WTC11 (cell line): ENCODE results near the gene SH3TC1. TPM values are rescaled to one million over a fixed set of nuclear protein-coding genes. Genes with fewer than 3 reads are reported as not detected.
A peak's percentile ranks its signal among the peaks of the same experiment; 100 is the strongest.

Experiments
- ATAC-seq: fragments of 200-7000 bp; cut with Tn5 transposase; 2 replicates; pipeline ENCODE4 v1.10.0; 2021; ENCODE audit warnings: mild to moderate bottlenecking, moderate library complexity
- CTCF ChIA-PET: fragments of 300-600 bp; sonication (Branson Sonifier 250); formaldehyde crosslinking; loops from one replicate; lab custom pipeline; 2021; ENCODE audit warnings: antibody characterized with exemption; lab: Charles Lee
- POLR2A ChIA-PET: fragments of 350-600 bp; sonication (Branson Sonifier 250); formaldehyde crosslinking; loops from one replicate; lab custom pipeline; 2021; ENCODE audit warnings: antibody characterized with exemption; lab: Charles Lee
- DNase-seq: peaks from one replicate; pipeline ENCODE4 v3.0.0; 2021; ENCODE audit warnings: low spot score
- H3K27ac Mint-ChIP-seq: 2 replicates; pipeline ENCODE4 v1.8.0; 2021; ENCODE audit warnings: mixed read lengths
- H3K27me3 Mint-ChIP-seq: 2 replicates; pipeline ENCODE4 v1.8.0; 2021; ENCODE audit warnings: low read depth, mild to moderate bottlenecking, moderate library complexity, mixed read lengths
- H3K36me3 Mint-ChIP-seq: 2 replicates; pipeline ENCODE4 v1.8.0; 2021; ENCODE audit warnings: mixed read lengths
- H3K4me1 Mint-ChIP-seq: 2 replicates; pipeline ENCODE4 v1.8.0; 2022; ENCODE audit warnings: mixed read lengths
- H3K4me3 Mint-ChIP-seq: 2 replicates; pipeline ENCODE4 v1.8.0; 2021; ENCODE audit warnings: mild to moderate bottlenecking, moderate library complexity, mixed read lengths
- H3K9me3 Mint-ChIP-seq: 2 replicates; pipeline ENCODE4 v1.8.0; 2021; ENCODE audit warnings: mixed read lengths
- CREM ChIP-seq: sonication (generic); formaldehyde crosslinking; IDR thresholded peaks from 2 replicates; pipeline ENCODE4 v1.8.1; 2022; ENCODE audit warnings: mild to moderate bottlenecking, missing genetic modification reagents, moderate library complexity
- ERG ChIP-seq: fragments of 250-450 bp; sonication (Bioruptor Pico); IDR thresholded peaks from 2 replicates; pipeline ENCODE4 v1.8.0; 2021; ENCODE audit warnings: mild to moderate bottlenecking
- ESRRA ChIP-seq: sonication (generic); formaldehyde crosslinking; IDR thresholded peaks from 2 replicates; pipeline ENCODE4 v1.8.1; 2022; ENCODE audit warnings: mild to moderate bottlenecking, missing genetic modification reagents, borderline replicate concordance
- ETV6 ChIP-seq: sonication (generic); formaldehyde crosslinking; IDR thresholded peaks from 2 replicates; pipeline ENCODE4 v1.8.1; 2022; ENCODE audit warnings: mild to moderate bottlenecking, missing genetic modification reagents
- GRHL2 ChIP-seq: fragments of 250-450 bp; sonication (Bioruptor Pico); IDR thresholded peaks from 2 replicates; pipeline ENCODE4 v1.8.0; 2022; ENCODE audit warnings: mild to moderate bottlenecking, moderate library complexity; ENCODE audit not compliant: insufficient replicate concordance, severe bottlenecking
- HMGXB4 ChIP-seq: sonication (generic); formaldehyde crosslinking; IDR thresholded peaks from 2 replicates; pipeline ENCODE4 v1.8.1; 2023; ENCODE audit warnings: mild to moderate bottlenecking, moderate library complexity, missing genetic modification reagents
- MAX ChIP-seq: sonication (generic); formaldehyde crosslinking; IDR thresholded peaks from 2 replicates; pipeline ENCODE4 v1.8.0; 2022; ENCODE audit warnings: mild to moderate bottlenecking, missing genetic modification reagents
- MXD4 ChIP-seq: fragments of 250-450 bp; sonication (Bioruptor Pico); IDR thresholded peaks from 2 replicates; pipeline ENCODE4 v1.8.0; 2021; ENCODE audit warnings: mild to moderate bottlenecking, moderate library complexity, borderline replicate concordance
- NFE2L1 ChIP-seq: sonication (generic); formaldehyde crosslinking; IDR thresholded peaks from 2 replicates; pipeline ENCODE4 v1.8.1; 2023; ENCODE audit warnings: missing genetic modification reagents
- NFYB ChIP-seq: sonication (generic); formaldehyde crosslinking; conservative IDR thresholded peaks from 2 replicates; pipeline ENCODE4 v1.8.0; 2022; ENCODE audit warnings: low read depth, missing genetic modification reagents
- ZNF423 ChIP-seq: fragments of 250-450 bp; sonication (Bioruptor Pico); IDR thresholded peaks from 2 replicates; pipeline ENCODE4 v2.1.2; 2022; ENCODE audit warnings: mild to moderate bottlenecking, moderate library complexity
- total RNA-seq: library from RNA; stranded (reverse); gene quantifications from 3 replicates; pipeline ENCODE4 v1.2.3, GENCODE V29; 2021
- TF ChIP-seq, protein P1 (sequence below): sonication (generic); formaldehyde crosslinking; IDR thresholded peaks from 2 replicates; pipeline ENCODE4 v1.8.0; 2023; ENCODE audit warnings: missing genetic modification reagents, mild to moderate bottlenecking, borderline replicate concordance
- TF ChIP-seq, protein P2 (sequence below): sonication (generic); formaldehyde crosslinking; IDR thresholded peaks from 2 replicates; pipeline ENCODE4 v1.8.1; 2023; ENCODE audit warnings: mild to moderate bottlenecking, missing genetic modification reagents, moderate library complexity
- TF ChIP-seq, protein P3 (sequence below): fragments of 250-450 bp; sonication (Bioruptor Pico); IDR thresholded peaks from 2 replicates; pipeline ENCODE4 v2.1.2; 2022; ENCODE audit warnings: mild to moderate bottlenecking, moderate library complexity
- TF ChIP-seq, protein P4 (sequence below): sonication (generic); formaldehyde crosslinking; IDR thresholded peaks from 2 replicates; pipeline ENCODE4 v1.8.0; 2023; ENCODE audit warnings: mild to moderate bottlenecking, missing genetic modification reagents
- TF ChIP-seq, protein P5 (sequence below): fragments of 200-600 bp; IDR thresholded peaks from 2 replicates; pipeline ENCODE4 v1.8.0; 2022; ENCODE audit warnings: antibody characterized with exemption

SH3TC1 gene
- total RNA-seq, 1 experiment from 2014 or later: 0.42 TPM

DNA sequence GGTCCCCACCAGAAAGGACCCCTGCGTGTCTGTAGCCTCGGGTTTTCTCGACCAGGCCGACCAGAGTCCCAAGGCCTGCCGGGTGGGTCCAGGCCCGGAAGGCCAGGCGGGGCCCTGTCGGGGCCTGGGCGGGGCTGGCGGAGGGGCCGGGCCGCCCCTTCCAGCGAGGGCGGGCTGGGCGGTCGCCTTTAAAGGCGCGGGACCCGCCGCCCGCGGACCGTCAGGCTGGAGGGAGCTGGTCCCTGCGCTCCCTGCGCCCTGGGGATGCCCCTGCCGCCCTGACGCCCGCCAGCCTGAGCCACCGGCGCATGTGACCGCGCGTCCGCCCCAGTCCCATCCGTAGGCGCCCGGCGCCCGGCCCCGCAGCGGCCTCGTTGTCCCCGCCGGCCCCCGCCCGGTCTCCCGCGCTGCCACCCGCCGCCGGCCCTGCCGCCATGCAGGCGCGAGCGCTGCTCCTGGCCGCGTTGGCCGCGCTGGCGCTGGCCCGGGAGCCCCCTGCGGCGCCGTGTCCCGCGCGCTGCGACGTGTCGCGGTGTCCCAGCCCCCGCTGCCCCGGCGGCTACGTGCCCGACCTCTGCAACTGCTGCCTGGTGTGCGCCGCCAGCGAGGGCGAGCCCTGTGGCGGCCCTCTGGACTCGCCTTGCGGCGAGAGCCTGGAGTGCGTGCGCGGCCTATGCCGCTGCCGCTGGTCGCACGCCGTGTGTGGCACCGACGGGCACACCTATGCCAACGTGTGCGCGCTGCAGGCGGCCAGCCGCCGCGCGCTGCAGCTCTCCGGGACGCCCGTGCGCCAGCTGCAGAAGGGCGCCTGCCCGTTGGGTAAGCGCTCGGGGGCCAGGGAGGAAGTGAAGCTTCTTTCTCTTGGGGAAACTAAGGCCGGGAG lies 70.7 kb downstream of the SH3TC1 start, which contains the start of gene HTRA3 (continued):
- TF ChIP-seq, protein P1, sequence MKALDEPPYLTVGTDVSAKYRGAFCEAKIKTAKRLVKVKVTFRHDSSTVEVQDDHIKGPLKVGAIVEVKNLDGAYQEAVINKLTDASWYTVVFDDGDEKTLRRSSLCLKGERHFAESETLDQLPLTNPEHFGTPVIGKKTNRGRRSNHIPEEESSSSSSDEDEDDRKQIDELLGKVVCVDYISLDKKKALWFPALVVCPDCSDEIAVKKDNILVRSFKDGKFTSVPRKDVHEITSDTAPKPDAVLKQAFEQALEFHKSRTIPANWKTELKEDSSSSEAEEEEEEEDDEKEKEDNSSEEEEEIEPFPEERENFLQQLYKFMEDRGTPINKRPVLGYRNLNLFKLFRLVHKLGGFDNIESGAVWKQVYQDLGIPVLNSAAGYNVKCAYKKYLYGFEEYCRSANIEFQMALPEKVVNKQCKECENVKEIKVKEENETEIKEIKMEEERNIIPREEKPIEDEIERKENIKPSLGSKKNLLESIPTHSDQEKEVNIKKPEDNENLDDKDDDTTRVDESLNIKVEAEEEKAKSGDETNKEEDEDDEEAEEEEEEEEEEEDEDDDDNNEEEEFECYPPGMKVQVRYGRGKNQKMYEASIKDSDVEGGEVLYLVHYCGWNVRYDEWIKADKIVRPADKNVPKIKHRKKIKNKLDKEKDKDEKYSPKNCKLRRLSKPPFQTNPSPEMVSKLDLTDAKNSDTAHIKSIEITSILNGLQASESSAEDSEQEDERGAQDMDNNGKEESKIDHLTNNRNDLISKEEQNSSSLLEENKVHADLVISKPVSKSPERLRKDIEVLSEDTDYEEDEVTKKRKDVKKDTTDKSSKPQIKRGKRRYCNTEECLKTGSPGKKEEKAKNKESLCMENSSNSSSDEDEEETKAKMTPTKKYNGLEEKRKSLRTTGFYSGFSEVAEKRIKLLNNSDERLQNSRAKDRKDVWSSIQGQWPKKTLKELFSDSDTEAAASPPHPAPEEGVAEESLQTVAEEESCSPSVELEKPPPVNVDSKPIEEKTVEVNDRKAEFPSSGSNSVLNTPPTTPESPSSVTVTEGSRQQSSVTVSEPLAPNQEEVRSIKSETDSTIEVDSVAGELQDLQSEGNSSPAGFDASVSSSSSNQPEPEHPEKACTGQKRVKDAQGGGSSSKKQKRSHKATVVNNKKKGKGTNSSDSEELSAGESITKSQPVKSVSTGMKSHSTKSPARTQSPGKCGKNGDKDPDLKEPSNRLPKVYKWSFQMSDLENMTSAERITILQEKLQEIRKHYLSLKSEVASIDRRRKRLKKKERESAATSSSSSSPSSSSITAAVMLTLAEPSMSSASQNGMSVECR (CRISPR knock-in tag): no peak
- no peak for TF ChIP-seq ZNF423 (CRISPR knock-in tag)
- TF ChIP-seq MXD4 (CRISPR knock-in tag): no peak
- 0 out of 2 replicates have a peak, but pooled peaks have one; percentile 7 for TF ChIP-seq MAX (CRISPR knock-in tag)
- TF ChIP-seq GRHL2: no peak
- TF ChIP-seq ERG (CRISPR knock-in tag): no peak
- TF ChIP-seq NFYB (CRISPR knock-in tag): no peak
- TF ChIP-seq ETV6: 0 out of 2 replicates have a peak, but pooled peaks have one; percentile 32
- no peak for TF ChIP-seq NFE2L1 (CRISPR knock-in tag)
- TF ChIP-seq, protein P2, sequence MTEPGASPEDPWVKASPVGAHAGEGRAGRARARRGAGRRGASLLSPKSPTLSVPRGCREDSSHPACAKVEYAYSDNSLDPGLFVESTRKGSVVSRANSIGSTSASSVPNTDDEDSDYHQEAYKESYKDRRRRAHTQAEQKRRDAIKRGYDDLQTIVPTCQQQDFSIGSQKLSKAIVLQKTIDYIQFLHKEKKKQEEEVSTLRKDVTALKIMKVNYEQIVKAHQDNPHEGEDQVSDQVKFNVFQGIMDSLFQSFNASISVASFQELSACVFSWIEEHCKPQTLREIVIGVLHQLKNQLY (CRISPR knock-in tag): no peak
- TF ChIP-seq, protein P3, sequence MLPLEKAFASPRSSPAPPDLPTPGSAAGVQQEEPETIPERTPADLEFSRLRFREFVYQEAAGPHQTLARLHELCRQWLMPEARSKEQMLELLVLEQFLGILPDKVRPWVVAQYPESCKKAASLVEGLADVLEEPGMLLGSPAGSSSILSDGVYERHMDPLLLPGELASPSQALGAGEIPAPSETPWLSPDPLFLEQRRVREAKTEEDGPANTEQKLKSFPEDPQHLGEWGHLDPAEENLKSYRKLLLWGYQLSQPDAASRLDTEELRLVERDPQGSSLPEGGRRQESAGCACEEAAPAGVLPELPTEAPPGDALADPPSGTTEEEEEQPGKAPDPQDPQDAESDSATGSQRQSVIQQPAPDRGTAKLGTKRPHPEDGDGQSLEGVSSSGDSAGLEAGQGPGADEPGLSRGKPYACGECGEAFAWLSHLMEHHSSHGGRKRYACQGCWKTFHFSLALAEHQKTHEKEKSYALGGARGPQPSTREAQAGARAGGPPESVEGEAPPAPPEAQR: no peak
- TF ChIP-seq CREM: no peak

- Mint-ChIP-seq H3K9me3 (no peaks in the 10 kb centered on the region), H3K4me1 (peaks cover 7% of the 10 kb centered on the region; the same call in 1 of the 2 replicates), H3K4me3 (peak overlapping the region; percentile 40), H3K27ac (no peak overlapping the region), H3K27me3 (peaks cover 31% of the 10 kb centered on the region), H3K36me3 (no peaks in the 10 kb centered on the region)
- ATAC-seq: no peak
- POLR2A ChIA-PET: no interaction called here
- no peak for DNase-seq
- CTCF ChIA-PET: interaction anchor here (1.2 to 2.8 kb wide), 5 partner anchors 28 to 337 kb away, joined by 5 to 16 read pairs (median 6); no protein-coding TSS in a partner anchor
- TF ChIP-seq HMGXB4 (CRISPR knock-in tag): no peak
- no peak for TF ChIP-seq ESRRA (CRISPR knock-in tag)
- TF ChIP-seq, protein P4, sequence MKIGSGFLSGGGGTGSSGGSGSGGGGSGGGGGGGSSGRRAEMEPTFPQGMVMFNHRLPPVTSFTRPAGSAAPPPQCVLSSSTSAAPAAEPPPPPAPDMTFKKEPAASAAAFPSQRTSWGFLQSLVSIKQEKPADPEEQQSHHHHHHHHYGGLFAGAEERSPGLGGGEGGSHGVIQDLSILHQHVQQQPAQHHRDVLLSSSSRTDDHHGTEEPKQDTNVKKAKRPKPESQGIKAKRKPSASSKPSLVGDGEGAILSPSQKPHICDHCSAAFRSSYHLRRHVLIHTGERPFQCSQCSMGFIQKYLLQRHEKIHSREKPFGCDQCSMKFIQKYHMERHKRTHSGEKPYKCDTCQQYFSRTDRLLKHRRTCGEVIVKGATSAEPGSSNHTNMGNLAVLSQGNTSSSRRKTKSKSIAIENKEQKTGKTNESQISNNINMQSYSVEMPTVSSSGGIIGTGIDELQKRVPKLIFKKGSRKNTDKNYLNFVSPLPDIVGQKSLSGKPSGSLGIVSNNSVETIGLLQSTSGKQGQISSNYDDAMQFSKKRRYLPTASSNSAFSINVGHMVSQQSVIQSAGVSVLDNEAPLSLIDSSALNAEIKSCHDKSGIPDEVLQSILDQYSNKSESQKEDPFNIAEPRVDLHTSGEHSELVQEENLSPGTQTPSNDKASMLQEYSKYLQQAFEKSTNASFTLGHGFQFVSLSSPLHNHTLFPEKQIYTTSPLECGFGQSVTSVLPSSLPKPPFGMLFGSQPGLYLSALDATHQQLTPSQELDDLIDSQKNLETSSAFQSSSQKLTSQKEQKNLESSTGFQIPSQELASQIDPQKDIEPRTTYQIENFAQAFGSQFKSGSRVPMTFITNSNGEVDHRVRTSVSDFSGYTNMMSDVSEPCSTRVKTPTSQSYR: no peak
- TF ChIP-seq, protein P5, sequence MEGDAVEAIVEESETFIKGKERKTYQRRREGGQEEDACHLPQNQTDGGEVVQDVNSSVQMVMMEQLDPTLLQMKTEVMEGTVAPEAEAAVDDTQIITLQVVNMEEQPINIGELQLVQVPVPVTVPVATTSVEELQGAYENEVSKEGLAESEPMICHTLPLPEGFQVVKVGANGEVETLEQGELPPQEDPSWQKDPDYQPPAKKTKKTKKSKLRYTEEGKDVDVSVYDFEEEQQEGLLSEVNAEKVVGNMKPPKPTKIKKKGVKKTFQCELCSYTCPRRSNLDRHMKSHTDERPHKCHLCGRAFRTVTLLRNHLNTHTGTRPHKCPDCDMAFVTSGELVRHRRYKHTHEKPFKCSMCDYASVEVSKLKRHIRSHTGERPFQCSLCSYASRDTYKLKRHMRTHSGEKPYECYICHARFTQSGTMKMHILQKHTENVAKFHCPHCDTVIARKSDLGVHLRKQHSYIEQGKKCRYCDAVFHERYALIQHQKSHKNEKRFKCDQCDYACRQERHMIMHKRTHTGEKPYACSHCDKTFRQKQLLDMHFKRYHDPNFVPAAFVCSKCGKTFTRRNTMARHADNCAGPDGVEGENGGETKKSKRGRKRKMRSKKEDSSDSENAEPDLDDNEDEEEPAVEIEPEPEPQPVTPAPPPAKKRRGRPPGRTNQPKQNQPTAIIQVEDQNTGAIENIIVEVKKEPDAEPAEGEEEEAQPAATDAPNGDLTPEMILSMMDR: no peak
Observed at GRCh38 chr4:8270418-8270771, 71.3 kb downstream of the SH3TC1 start.
